HepG2 (cell line): Measurements from ENCODE around the gene ABCC3. TPM values are rescaled to one million over a fixed set of nuclear protein-coding genes. Genes with fewer than 3 reads are reported as not detected.
A peak's percentile ranks its signal among the peaks of the same experiment; 100 is the strongest.

Source experiments
- BCL3 ChIP-seq: sonication (generic); formaldehyde crosslinking; IDR thresholded peaks from 2 replicates; pipeline ENCODE4 v1.5.1; 2020; ENCODE audit warnings: mild to moderate bottlenecking, missing genetic modification reagents, moderate library complexity
- HCFC1 ChIP-seq: fragments of 150-350 bp; IDR thresholded peaks from 2 replicates; pipeline ENCODE4 v1.6.1; 2014; ENCODE audit warnings: low read depth, low read length
- HDAC1 ChIP-seq: sonication (generic); formaldehyde crosslinking; IDR thresholded peaks from 2 replicates; pipeline ENCODE4 v1.5.1; 2020; ENCODE audit warnings: mild to moderate bottlenecking, missing genetic modification reagents
- KLF6 ChIP-seq: IDR thresholded peaks from 2 replicates; pipeline ENCODE4 v1.8.0; 2016; ENCODE audit warnings: missing biosample characterization, missing genetic modification reagents
- NFKBIZ ChIP-seq: IDR thresholded peaks from 2 replicates; pipeline ENCODE4 v1.6.1; 2018; ENCODE audit warnings: missing genetic modification reagents, missing compliant biosample characterization
- SOX6 ChIP-seq, 2 experiments: fragments of 450-650 bp in 1 of 2; sonication (generic) in 1 of 2; formaldehyde crosslinking in 1 of 2; IDR thresholded peaks; 2 replicates each; pipeline versions ENCODE4 v1.4.0 to v1.6.1; 2017 to 2020; ENCODE audit warnings: antibody characterized with exemption in 1 of 2, mild to moderate bottlenecking in 1 of 2, missing genetic modification reagents in 1 of 2
- ZBTB20 ChIP-seq: sonication (generic); formaldehyde crosslinking; IDR thresholded peaks from 2 replicates; pipeline ENCODE4 v1.8.1; 2023; ENCODE audit warnings: missing genetic modification reagents, low read depth, mild to moderate bottlenecking, borderline replicate concordance
- polyA plus RNA-seq, 8 experiments: library from polyadenylated mRNA; depleted of rRNA in 3 of 8; stranded (reverse) in 7 of 8; unstranded in 1 of 8; fragments of >200 nt; fragmentation: Illumina TruSeq in 4 of 8; extraction: Trizol in 4 of 8; gene quantifications; 2 replicates each; pipeline versions ENCODE4 v1.2.1 to v1.2.3, GENCODE V29; 2011 to 2016; ENCODE audit warnings: low read depth in 4 of 8, missing spikeins in 1 of 8, mixed read lengths in 1 of 8; ENCODE audit not compliant: insufficient read depth in 1 of 8
- total RNA-seq, 5 experiments: library from RNA; depleted of rRNA; stranded (reverse); fragments of >200 nt; fragmentation: Illumina TruSeq; extraction: Trizol; gene quantifications; 2 replicates each; pipeline ENCODE4 v1.2.3, GENCODE V29; 2016; ENCODE audit warnings: low read depth in 1 of 5
- TF ChIP-seq, protein P1 (sequence below), 2 experiments: IDR thresholded peaks; 2 replicates each; pipeline ENCODE4 v1.6.1; 2011 to 2012; ENCODE audit warnings: low read length in 2 of 2, borderline replicate concordance in 1 of 2, low read depth in 1 of 2, mild to moderate bottlenecking in 1 of 2, moderate library complexity in 1 of 2
- TF ChIP-seq, protein P2 (sequence below): sonication (generic); formaldehyde crosslinking; IDR thresholded peaks from 2 replicates; pipeline ENCODE4 v1.5.0; 2020; ENCODE audit warnings: mild to moderate bottlenecking, missing genetic modification reagents
- TF ChIP-seq, protein P3 (sequence below): sonication (generic); formaldehyde crosslinking; IDR thresholded peaks from 2 replicates; pipeline ENCODE4 v1.5.0; 2020; ENCODE audit warnings: missing genetic modification reagents
- TF ChIP-seq, protein P4 (sequence below): sonication (generic); formaldehyde crosslinking; IDR thresholded peaks from 2 replicates; pipeline ENCODE4 v1.9.0; 2021; ENCODE audit warnings: mild to moderate bottlenecking, missing genetic modification reagents

Gene ABCC3
- total and polyA plus RNA-seq, 2 of the 13 experiments (the other 11 are each of a cell fraction or from before 2014, with no cell fraction given): 25.2 to 50.7 TPM

GRCh38 chr17:50634915-50635731 lies 442 bp downstream of the ABCC3 start (continued):
- TF ChIP-seq, protein P1, sequence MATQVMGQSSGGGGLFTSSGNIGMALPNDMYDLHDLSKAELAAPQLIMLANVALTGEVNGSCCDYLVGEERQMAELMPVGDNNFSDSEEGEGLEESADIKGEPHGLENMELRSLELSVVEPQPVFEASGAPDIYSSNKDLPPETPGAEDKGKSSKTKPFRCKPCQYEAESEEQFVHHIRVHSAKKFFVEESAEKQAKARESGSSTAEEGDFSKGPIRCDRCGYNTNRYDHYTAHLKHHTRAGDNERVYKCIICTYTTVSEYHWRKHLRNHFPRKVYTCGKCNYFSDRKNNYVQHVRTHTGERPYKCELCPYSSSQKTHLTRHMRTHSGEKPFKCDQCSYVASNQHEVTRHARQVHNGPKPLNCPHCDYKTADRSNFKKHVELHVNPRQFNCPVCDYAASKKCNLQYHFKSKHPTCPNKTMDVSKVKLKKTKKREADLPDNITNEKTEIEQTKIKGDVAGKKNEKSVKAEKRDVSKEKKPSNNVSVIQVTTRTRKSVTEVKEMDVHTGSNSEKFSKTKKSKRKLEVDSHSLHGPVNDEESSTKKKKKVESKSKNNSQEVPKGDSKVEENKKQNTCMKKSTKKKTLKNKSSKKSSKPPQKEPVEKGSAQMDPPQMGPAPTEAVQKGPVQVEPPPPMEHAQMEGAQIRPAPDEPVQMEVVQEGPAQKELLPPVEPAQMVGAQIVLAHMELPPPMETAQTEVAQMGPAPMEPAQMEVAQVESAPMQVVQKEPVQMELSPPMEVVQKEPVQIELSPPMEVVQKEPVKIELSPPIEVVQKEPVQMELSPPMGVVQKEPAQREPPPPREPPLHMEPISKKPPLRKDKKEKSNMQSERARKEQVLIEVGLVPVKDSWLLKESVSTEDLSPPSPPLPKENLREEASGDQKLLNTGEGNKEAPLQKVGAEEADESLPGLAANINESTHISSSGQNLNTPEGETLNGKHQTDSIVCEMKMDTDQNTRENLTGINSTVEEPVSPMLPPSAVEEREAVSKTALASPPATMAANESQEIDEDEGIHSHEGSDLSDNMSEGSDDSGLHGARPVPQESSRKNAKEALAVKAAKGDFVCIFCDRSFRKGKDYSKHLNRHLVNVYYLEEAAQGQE (IDR thresholded peaks at IDR 0.05; ENCODE audit: borderline replicate concordance in 1 of 2, low read depth in 1 of 2, low read length in 2 of 2): no peak
- TF ChIP-seq, protein P2, sequence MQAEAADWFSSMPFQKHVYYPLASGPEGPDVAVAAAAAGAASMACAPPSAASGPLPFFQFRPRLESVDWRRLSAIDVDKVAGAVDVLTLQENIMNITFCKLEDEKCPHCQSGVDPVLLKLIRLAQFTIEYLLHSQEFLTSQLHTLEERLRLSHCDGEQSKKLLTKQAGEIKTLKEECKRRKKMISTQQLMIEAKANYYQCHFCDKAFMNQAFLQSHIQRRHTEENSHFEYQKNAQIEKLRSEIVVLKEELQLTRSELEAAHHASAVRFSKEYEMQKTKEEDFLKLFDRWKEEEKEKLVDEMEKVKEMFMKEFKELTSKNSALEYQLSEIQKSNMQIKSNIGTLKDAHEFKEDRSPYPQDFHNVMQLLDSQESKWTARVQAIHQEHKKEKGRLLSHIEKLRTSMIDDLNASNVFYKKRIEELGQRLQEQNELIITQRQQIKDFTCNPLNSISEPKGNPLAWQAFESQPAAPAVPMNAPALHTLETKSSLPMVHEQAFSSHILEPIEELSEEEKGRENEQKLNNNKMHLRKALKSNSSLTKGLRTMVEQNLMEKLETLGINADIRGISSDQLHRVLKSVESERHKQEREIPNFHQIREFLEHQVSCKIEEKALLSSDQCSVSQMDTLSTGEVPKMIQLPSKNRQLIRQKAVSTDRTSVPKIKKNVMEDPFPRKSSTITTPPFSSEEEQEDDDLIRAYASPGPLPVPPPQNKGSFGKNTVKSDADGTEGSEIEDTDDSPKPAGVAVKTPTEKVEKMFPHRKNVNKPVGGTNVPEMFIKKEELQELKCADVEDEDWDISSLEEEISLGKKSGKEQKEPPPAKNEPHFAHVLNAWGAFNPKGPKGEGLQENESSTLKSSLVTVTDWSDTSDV (CRISPR knock-in tag): no peak
- TF ChIP-seq BCL3 (CRISPR knock-in tag): no peak
- peak; percentile 29; the same call in 1 of the 2 replicates for TF ChIP-seq KLF6 (CRISPR knock-in tag)
- TF ChIP-seq, protein P3, sequence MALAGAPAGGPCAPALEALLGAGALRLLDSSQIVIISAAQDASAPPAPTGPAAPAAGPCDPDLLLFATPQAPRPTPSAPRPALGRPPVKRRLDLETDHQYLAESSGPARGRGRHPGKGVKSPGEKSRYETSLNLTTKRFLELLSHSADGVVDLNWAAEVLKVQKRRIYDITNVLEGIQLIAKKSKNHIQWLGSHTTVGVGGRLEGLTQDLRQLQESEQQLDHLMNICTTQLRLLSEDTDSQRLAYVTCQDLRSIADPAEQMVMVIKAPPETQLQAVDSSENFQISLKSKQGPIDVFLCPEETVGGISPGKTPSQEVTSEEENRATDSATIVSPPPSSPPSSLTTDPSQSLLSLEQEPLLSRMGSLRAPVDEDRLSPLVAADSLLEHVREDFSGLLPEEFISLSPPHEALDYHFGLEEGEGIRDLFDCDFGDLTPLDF: no peak
- TF ChIP-seq ZBTB20: no peak
- TF ChIP-seq, protein P4, sequence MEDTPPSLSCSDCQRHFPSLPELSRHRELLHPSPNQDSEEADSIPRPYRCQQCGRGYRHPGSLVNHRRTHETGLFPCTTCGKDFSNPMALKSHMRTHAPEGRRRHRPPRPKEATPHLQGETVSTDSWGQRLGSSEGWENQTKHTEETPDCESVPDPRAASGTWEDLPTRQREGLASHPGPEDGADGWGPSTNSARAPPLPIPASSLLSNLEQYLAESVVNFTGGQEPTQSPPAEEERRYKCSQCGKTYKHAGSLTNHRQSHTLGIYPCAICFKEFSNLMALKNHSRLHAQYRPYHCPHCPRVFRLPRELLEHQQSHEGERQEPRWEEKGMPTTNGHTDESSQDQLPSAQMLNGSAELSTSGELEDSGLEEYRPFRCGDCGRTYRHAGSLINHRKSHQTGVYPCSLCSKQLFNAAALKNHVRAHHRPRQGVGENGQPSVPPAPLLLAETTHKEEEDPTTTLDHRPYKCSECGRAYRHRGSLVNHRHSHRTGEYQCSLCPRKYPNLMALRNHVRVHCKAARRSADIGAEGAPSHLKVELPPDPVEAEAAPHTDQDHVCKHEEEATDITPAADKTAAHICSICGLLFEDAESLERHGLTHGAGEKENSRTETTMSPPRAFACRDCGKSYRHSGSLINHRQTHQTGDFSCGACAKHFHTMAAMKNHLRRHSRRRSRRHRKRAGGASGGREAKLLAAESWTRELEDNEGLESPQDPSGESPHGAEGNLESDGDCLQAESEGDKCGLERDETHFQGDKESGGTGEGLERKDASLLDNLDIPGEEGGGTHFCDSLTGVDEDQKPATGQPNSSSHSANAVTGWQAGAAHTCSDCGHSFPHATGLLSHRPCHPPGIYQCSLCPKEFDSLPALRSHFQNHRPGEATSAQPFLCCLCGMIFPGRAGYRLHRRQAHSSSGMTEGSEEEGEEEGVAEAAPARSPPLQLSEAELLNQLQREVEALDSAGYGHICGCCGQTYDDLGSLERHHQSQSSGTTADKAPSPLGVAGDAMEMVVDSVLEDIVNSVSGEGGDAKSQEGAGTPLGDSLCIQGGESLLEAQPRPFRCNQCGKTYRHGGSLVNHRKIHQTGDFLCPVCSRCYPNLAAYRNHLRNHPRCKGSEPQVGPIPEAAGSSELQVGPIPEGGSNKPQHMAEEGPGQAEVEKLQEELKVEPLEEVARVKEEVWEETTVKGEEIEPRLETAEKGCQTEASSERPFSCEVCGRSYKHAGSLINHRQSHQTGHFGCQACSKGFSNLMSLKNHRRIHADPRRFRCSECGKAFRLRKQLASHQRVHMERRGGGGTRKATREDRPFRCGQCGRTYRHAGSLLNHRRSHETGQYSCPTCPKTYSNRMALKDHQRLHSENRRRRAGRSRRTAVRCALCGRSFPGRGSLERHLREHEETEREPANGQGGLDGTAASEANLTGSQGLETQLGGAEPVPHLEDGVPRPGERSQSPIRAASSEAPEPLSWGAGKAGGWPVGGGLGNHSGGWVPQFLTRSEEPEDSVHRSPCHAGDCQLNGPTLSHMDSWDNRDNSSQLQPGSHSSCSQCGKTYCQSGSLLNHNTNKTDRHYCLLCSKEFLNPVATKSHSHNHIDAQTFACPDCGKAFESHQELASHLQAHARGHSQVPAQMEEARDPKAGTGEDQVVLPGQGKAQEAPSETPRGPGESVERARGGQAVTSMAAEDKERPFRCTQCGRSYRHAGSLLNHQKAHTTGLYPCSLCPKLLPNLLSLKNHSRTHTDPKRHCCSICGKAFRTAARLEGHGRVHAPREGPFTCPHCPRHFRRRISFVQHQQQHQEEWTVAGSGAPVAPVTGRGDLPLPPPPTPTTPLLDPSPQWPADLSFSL (CRISPR knock-in tag): no peak
- no peak for TF ChIP-seq SOX6 (IDR thresholded peaks at IDR 0.05)
- no peak for TF ChIP-seq SOX6 (CRISPR knock-in tag; IDR thresholded peaks at IDR 0.05)
- TF ChIP-seq NFKBIZ (CRISPR knock-in tag): no peak
- TF ChIP-seq HCFC1: no peak
- no peak; the same call in 1 of the 2 replicates for TF ChIP-seq HDAC1 (CRISPR knock-in tag)
